GM21529 (cell line): ENCODE results near the gene NKX3-2.
A peak's percentile ranks its signal among the peaks of the same experiment; 100 is the strongest.

Experiments used
- ATAC-seq: cut with Tn5 transposase; IDR thresholded peaks from one replicate; pipeline ENCODE4 v1.9.1; 2021; ENCODE audit not compliant: unreplicated experiment

Gene NKX3-2

DNA sequence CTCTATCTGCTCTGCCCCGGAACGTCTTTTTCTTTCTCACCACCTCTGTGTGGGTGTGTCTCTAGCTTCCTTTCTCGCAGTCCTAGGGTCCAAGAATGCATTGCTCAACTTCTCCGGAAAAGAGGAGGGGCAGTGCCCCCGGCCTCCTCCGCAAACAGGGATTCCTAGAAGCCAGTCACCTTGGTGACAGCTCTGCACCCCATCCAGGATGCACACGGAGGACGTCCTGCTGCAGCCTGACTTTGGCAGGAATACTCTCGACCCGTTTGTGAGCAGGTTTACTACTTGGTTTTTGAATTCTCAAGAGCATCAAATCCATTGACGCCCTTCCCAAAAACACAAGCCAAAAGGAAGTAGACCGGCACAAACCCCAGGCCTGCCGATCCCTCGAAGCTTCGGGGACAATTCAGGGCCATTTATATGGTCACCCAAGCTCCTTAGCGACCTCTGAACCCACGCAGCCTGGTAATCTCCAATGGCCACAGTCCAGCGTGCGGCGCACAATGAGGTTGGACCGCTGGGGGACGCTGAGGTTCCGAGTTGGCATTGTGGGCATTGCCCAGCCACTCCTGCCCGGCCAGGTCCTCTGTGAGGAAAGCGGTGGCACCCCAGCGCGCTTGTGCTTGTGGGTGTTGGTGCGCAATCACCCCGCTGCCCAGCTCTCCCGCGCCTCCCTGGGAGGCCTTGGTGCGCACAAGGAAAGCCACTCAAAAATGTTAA is 9.8 kb downstream of the NKX3-2 start:
- ATAC-seq = no peak

GRCh38 chr4:13533670-13534343 is 10.5 kb downstream of the NKX3-2 start:
- ATAC-seq = no peak

GRCh38 chr4:13531625-13531998 is 12.7 kb downstream of the NKX3-2 start:
- ATAC-seq = no peak

GRCh38 chr4:13530823-13531624 is 13.3 kb downstream of the NKX3-2 start:
- ATAC-seq = no peak

DNA sequence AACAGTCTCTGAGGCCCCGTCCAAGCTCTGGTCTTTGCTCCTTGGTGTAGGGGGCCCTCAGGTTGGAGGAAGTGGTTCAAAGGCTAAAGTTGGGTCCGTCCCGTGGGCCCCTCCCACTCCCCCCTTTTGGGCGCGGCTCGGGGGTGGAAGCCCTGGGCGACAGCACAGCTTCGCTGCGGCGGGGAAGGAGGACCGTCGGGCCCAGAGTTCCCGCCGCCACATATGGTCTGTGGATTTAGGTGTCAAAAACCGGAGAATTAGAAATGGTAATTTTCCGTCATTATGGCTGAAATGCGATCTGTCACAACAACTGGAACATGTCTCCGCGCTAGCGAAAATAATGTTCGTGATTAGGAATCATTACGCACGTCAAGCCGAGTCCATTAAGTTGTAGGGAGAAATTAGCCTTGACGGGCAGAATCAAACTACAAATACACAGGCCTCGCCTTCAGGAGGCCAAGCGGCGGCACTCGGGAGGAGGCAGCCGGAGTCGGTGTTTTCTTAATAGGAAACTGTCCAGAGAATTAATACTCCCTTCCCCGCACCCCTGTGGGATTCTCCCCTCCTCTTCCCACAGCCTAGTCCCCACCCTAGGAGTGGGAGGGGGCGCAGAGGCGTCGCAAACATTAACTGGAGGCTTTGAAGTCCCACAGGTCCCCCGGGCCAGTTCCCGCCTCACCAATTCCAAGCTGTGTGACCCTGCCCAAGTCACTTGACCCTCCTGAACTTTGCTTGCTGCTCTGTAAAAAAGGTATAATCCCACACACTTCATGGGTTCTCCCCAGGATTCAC is 15.0 kb downstream of the NKX3-2 start:
- no peak for ATAC-seq

GRCh38 chr4:13528821-13529127 is 15.5 kb downstream of the NKX3-2 start:
- no peak for ATAC-seq

GRCh38 chr4:13527981-13528820 is 16.1 kb downstream of the NKX3-2 start:
- ATAC-seq = peak; percentile 80

DNA sequence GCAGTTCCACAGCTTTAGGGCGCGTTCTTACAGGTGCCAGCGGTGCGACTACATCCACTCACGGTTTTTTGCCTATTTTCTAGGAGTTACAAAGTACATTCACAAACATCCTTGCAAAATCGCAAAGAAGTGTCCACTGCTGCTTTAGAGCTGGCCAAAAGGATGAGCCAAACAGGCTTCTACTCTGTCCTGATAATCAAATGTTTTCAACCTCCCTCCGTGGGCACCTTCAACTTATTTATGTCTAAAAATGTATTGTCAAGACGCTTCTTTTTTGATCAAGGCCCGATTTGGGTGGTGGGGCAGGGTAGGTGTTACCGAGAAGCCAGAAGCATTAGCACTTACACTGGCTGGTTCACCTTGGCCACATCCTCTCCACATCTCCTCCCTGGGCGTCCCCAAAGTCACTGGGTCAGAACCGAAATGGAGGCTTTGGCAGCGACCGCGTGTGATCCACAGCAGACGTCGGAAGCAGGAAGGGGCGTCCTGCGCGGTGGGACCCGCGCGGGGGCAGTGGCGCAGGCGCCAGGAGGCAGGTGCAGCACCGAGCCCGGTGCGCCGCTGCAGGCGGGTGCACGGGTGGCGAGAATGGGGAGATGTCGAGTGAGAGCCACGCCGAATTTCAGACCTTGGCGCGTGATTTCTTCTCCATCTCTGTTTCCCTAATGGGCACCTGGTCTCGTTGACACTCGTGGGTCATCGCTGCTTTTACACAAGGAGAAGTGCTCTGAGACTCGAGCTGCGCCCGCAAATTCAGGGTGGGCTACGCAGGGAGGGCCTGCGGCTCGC is 16.9 kb downstream of the NKX3-2 start:
- ATAC-seq = no peak

- no peak for ATAC-seq
These were observed 17.6 kb downstream of the NKX3-2 start for GRCh38 chr4:13526658-13527057.

DNA sequence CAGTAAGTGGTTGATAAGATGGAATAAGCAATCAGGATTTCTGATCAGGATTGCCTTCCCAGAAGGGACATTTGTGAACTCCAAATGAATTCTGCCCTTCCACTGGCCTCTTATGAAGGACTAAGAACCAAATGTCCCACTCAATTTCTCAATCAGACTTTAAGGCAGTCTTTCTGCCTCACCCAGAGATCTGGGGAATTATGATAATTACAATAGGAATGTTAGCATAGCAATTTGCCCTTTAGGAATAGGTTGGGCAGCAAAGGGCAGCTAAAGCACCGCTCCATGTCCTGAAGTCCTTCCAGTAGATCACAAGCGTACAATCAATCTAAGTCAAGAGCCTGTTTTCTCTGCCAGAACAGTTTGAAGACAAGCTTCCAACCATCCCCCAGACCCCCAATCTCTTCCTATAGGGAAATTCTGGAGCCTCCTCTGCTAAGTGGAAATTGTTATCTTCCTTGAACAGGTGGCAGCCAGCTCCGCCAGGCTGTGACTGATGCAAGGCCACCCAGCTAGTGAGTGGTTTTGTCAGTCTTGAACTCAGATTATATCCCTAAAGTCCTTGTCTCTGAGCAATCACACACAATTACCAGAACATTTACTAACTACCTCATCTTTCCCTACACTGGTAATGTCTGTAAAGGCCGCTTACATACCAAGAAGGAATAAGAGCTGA is 18.6 kb downstream of the NKX3-2 start:
- ATAC-seq = no peak

DNA sequence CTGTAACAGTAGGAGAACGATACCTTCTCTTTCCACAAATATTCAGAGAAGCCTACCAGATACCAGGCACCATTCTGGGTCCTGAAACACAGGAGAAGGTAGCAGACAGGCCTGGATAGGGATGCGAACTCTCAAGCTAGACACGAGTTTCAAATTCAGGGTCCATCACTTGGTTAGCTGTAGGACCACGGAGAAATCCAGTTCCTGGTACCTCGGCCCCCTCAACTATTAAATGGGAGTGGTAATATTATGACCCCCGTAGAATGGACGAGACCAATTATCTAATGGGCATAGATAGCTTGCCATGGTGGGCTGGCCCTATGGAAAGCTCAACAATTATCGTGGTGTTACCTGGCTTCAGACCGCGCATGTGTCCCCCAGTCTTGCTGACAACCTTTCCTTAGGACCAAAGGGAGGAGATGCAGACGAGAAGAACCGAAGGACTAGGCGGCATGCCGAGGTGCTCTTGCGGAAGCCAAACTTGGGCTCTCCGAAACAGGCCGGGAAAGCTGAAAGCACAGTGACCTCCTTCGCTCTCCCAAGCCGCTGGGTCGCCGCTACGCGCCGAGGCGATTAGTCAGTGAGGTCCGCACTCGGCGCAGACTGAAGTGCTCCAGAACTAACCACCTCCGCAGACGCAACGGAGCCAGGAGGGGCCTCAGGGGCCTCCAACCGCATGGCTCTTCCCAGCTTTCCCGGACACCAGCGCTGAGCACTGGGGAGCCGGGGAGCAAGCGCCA is 19.6 kb downstream of the NKX3-2 start:
- no peak for ATAC-seq

DNA sequence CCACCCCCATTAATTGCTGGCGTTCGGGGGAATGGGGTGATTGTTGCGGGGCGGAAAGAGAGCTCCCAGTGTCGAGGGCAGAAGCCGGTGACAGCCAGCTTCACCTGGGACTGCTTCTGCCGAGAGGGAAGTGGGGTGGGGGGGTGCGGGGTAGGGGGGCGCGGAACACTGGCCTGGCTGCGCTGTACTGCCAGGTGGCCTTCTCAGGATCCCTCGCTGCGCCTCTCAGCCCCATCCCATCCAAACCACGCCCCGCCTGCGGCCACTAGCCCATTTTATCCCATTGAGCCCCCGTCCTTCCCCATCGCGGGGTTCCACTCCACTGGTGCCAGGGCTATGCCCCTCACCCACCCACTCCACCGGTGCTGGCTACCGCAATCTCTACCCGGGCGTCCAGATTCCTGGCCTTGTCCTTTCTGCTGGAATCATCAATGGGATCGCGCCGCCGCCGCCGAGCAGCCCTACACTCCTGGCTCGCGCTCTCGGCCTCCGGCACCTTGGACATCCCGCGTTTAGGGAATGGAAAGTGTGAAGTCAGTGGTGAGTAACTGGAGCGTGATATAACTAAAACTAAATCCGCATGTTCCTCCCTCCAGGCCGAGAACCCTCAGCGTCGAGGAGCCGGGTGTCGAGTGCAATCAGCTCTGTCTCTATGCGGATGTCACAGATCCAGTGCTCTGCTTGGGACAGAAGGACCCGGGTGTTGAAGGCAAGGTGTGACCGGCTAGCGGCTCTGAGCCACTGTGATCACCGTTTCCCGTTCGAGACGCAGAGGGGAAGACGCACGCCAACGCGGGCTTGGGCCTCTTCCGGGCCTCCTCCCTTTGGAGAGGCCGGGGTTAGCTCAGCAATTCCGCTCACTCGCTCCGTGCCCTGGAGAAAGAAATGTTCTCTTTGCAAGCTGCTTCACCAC is 20.5 kb downstream of the NKX3-2 start:
- ATAC-seq = no peak

DNA sequence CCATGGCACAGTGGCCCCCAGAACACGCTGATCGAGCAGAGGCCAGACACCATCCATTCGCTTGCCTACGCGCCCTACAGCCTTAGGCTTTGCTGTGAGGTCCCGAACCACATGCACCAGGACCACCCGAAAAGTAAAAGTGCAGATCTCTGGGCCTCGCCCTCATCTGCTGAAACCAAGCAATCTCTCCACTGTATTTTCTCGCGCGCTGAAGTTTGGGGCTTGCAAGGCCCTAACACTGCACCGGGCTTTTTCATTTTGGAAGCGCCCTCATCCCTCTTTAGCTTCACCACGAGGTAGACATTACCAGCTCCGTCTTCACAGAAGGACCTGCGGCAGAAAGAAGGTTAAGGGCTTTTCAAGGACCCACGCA is 21.2 kb downstream of the NKX3-2 start:
- ATAC-seq = no peak

DNA sequence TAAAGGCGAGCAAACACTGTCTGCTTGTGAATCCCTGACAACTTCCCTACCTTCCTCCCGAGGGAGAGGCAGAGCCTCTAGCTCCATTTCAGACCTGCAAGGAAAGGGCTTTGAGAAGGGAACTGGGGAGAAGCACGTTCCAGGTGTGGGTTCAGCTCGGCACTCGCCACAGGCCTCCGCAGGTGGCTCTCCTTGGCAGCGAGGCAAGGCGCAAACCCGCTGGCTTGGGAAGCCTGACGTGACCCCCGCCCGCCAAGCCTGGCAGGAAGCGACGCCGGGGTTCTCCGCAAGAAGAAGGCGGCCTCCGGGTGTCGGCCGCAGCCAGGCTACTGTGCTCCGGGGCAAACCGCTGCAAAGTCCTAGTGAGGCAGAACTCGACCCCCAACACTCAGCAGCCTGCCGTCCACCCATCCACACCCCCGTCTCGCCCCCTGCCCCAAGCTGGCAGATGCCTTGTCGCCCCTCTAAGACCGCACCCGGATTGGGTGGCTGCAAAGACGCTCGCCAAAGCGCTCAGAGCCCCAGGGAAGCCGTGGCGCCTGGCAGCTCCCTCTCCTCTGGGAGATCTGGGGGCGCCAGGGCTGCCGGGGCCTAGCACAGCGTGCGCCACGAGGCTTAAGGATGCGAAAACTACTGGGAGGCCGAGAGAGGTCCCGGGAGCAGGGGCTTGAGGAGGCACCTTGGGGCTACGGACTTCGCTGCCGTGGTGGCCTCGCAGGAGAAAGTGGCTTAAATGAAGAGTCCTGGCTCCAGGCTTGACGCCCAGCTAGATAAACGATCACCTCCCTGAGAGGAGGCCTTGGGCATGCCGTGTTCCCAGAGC is 21.8 kb downstream of the NKX3-2 start:
- no peak for ATAC-seq

DNA sequence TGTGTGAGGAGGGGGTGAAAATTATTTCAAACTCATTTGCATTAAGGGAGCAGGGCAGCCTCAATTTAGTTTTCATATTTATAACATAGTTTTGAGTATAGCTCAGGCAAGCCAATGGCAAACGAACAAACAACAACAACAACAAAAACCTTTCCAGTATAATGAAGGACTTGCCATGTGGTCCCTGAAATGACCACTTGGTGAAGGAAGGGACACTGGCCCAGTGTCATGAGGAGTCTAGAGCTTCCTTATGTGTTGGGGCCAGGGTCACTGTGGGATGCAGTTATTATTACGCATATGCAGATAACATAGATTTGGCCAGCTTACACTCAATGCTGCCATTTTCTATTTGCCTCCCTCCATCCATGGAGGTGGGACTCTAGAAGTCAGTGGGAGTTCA is 23.3 kb downstream of the NKX3-2 start:
- no peak for ATAC-seq

- ATAC-seq = no peak
These were observed 27.9 kb downstream of the NKX3-2 start for GRCh38 chr4:13516315-13516860.
